ENCODE data around the gene PRSS36.

DNA sequence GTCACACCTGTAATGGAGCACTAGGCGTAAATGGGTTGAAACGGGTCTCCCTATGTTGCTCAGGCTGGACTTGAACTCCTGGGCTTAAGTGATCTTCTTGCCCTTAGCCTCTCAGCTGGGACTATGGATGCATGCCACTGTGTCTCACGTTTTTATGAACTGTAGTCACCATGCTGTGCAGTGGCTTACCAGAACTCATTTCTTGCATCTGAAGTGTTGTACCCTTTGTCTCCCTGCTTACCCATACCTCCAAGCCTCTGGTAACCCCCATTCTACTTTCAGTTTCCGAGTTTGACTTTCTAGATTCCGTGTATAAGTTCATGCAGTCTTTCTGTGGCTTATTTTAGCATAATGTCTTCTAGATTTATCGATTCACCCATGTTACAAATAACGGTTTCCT lies 45.0 kb upstream of the PRSS36 start:
- TF ChIP-seq, protein P1, sequence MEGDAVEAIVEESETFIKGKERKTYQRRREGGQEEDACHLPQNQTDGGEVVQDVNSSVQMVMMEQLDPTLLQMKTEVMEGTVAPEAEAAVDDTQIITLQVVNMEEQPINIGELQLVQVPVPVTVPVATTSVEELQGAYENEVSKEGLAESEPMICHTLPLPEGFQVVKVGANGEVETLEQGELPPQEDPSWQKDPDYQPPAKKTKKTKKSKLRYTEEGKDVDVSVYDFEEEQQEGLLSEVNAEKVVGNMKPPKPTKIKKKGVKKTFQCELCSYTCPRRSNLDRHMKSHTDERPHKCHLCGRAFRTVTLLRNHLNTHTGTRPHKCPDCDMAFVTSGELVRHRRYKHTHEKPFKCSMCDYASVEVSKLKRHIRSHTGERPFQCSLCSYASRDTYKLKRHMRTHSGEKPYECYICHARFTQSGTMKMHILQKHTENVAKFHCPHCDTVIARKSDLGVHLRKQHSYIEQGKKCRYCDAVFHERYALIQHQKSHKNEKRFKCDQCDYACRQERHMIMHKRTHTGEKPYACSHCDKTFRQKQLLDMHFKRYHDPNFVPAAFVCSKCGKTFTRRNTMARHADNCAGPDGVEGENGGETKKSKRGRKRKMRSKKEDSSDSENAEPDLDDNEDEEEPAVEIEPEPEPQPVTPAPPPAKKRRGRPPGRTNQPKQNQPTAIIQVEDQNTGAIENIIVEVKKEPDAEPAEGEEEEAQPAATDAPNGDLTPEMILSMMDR (IDR thresholded peaks at IDR 0.05) = no peak
- no peak for TF ChIP-seq POLR2A (IDR thresholded peaks at IDR 0.05)

All from testis (tissue), 2 donors.